ENCODE data around the gene NEURL1.

GRCh38 chr10:103554488-103555324 lies 61.2 kb downstream of the NEURL1 start:
- no peak for TF ChIP-seq CTCF (conservative IDR thresholded peaks at IDR 0.05; ENCODE audit: low read depth, low read length)
- TF ChIP-seq EZH2 (IDR thresholded peaks at IDR 0.05; ENCODE audit: low read length, unreplicated experiment), result no peak

Measured in PC-3 (cell line).